CD4-positive, alpha-beta T cell treated with Interleukin-4 for 1 hour (primary cell): Measurements from ENCODE around the gene CCDC78.
"Not testable (repeated sequence)": the region's sequence is repeated elsewhere in the genome, so short reads cannot be mapped to it uniquely, and the experiment has no call there.

Source experiments
- DNase-seq, 2 donors: peaks; one replicate each; pipeline ENCODE4 v3.0.0-alpha.2; 2020 to 2022

Gene CCDC78

DNA sequence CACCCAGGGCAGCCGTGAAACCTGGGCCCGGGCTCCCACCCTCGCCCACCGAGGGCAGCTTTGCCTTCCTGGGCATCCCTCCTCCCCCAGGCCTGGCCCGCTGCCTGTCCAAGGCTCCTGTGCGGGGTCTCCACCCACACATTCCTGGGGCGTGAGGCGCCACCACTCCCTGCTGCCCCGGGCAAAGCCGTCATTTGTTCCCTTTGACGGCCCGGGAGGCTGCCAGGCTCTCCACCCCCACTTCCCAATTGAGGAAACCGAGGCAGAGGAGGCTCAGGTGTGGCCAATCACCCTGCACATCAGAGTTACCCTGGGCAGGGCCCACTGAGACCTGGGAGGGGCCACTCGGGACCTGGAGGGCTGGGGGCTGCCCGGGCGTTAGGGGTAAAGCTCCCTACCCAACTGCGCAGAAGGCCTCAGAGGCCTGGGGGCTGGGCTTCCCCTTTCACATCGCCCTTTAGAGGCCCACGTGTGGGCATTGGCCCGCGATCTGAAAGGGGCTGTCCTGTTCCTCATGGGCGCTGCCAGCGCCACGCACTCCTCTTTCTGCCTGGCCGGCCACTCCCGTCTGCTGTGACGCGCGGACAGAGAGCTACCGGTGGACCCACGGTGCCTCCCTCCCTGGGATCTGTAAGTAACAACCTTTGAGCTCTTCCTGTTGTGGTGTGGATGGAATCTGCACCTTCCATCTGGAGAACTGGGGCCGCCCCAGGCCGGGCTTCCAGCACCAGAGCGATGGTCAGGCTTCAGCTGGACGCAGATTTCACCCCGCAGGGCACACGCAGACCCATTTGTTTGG is 34.5 kb upstream of the CCDC78 start, which contains the start of gene MSLN:
MSLN (plus strand) TSS at position 190 of the 799 bp plus-strand sequence. CDS start 1,947 bp downstream, outside the sequence.
- DNase-seq, result no peak

DNA sequence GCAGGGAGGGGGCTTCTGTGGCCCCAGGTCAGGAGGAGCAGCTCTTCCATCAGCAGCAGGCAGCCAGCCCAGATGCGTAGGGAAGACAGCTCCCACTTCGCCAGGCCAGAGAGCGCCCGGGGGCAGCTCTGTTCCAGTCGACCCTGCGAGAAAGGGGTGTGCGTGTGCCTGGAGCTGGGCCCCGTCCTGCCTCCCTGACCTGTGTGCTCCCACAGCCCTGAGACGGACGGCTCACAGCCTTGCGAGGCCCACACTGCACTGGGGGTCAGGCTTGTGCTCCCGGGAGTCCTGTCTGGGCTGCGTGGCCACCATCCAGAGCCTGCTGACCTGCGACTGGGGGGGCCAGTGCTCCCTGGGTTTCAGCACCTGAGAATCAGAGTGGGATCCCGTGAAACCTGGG is 33.8 kb upstream of the CCDC78 start:
- no peak for DNase-seq

DNA sequence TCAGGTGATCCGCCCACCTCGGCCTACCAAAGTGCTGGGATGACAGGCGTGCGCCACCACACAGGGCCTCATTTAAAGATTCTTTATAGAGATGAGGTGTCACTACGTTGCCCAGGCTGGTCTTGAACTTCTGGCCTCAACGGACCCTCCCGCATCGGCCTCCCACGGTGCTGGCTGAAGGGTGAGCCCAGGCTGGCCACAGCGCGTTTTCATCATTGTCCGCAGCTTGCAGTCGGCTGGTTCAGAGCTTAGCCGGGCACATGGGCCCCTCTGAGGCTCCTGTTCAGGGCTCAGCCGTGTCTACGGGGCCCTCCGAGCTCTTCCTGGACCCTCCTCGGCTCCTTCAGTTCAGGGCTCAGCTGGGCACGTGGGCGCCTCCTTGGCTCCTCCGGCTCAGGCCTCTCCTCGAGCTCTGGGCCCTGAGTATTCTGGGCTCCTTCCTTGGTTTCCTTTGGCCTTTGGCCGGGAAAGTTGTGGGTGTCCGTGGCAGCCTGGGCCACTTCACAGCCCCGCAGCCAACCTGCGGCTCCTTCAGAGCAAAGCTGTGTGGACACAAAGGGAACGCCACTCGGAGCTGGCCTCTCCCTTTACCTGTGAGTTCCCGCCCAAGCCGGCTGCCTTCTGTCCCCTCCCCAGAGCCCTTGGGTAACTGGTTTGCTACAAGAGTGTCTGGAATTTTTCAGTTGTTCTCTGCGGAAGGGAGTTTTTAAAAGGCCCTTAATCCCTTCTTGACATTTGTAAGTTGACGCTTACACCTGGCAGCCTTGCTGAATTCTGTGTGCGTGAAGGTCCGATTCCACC is 33.1 kb upstream of the CCDC78 start:
- DNase-seq, result no peak

DNA sequence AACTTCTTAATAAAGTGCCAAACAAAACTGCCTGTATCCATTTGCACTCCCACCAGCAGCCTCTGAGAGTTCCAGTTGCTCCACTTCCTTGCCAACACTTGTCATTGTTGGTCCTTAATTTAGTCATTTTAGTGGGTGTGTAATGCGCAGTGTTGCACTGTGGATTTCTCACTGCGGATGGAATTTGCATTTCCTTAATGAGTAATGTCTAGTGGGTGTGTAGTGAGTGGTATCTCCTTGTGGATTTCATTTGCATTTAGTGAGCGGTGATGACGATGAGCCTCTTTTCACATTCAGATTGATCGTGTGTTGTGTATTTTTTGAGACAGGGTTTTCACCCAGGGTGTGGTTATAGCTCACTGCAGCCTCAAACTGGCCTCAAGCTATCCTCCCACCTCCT is 30.2 kb upstream of the CCDC78 start:
- no peak for DNase-seq

DNA sequence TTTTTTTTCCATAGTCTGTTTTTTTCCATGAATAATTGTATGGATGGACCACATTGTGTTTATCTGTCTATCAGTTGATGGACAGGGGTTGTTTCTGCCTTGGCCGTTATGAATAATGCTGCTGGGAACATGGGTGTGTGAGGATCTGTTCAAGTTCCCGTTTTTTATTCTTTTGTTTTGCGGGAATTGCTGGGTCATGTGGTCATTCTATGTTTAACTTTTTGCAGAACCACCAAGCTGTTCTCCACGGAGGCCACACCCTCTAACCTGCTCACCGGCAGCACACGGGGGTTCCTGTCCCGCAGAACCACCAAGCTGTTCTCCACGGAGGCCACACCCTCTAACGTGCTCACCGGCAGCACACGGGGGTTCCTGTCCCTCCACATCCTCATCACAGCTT is 28.4 kb upstream of the CCDC78 start:
- DNase-seq, result peak in 1 of 2 donors; percentile 29

DNA sequence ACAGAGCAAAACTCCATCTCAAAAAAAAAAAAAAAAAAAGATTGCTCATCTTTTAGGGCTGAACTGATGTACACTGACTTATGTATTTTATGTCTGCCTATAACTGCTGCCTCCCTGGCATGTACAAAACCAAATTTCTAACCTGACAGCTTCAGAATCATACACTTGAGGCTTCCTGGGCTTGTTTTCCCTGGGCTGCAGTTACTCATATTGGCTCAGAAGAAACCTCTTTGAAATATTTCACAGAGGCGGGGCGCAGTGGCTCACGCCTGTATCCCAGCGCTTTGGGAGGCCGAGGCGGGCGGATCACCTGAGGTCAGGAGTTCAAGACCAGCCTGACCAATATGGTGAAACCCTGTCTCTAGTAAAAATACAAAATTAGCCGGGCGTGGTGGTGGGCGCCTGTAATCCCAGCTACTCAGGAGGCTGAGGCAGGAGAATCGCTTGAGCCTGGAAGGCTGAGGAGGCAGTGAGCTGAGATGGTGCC is 27.9 kb upstream of the CCDC78 start:
- not testable (repeated sequence) for DNase-seq

DNA sequence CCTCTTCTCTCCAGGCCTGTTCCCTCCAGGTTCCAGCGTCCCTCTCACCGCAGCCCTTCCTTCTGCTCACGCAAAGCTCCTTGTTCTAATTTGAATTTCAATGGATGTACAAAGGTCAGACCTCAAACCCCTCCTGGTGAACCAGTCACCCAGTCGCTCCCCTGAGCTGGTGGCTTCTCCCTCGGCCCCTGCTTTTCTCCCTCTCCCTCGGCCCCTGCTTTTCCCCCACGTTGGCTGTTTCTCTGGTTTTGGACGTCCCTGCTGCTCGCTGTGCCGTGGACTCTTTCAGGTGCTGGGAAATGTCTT is 25.7 kb upstream of the CCDC78 start:
- no peak for DNase-seq

DNA sequence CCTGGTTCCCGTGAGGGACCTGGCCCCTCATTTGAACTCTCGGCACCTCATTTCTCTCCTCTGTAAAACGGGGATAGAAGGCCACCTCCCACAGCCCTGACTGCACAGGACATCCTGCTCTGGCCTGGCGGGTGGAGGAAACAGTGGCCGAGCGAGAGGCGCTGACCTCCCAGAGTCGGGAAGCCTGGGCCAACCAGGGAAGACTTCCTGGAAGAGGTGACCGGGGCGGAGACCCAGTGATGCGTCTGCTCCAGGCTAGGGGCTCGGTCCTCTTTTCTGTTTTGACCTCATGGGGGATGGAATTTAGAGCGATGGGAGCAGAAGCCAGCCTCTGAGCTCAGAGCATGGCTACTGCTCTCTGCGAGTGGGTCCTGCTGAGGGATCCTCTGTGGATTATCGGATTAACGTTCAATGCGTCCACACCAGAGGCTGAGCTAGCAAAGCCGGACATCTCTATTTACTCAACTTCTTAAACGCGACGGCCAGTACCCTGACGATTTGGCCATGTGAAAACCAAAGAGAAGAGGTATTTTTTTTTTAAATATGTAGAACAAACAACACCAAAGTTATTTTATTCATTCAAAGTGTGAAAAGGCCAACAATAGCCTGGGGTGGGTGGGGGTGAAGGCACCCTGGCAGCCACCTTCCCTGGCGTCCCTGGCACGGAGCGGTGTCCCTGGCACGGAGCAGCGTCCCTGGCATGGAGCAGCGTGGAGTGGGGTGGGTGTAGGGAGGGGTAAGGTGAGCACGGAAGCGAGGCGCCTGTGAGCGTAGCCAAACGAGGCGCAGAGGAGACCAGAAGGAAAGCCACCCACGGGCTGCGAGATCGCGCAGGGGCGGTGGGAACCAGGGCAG is 25.1 kb upstream of the CCDC78 start:
- no peak for DNase-seq

DNA sequence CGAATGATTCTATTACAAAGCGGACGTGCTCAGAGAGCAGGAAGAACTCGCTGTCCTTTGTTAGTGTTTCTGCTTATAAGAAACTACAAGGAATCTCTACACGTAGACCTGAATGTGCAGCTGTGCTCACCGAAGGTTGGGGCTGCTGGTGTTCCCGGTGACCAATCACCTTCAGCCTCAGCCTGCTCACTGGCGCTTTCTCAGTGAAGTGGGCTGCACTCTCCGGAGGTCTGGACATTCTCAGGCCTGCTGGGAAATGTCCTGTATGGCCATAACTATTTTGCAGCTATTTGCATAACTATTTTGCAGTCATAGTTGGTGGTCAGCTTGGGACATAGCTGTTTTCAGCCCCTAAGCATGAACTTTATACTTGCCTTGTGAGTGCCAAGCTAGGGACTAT is 24.2 kb upstream of the CCDC78 start:
- no peak for DNase-seq

DNA sequence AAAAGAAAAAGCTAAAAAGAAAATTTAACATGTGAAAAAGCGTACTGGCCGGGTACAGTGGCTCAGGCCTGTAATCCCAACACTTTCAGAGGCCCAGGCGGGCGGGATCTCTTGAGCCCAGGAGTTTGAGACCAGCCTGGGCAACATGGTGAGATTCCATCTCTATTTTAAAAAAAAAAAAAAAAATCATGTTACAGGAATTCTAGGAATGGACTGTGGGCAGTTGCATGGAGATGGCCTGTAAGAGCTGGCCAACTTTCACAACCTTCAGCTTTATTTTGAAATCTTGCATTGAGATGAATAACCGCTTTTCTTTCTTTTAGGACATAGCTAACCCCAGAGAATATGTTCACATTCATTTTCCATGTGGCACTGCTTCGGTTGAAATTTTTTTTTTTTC is 22.8 kb upstream of the CCDC78 start:
- DNase-seq, result no peak

DNA sequence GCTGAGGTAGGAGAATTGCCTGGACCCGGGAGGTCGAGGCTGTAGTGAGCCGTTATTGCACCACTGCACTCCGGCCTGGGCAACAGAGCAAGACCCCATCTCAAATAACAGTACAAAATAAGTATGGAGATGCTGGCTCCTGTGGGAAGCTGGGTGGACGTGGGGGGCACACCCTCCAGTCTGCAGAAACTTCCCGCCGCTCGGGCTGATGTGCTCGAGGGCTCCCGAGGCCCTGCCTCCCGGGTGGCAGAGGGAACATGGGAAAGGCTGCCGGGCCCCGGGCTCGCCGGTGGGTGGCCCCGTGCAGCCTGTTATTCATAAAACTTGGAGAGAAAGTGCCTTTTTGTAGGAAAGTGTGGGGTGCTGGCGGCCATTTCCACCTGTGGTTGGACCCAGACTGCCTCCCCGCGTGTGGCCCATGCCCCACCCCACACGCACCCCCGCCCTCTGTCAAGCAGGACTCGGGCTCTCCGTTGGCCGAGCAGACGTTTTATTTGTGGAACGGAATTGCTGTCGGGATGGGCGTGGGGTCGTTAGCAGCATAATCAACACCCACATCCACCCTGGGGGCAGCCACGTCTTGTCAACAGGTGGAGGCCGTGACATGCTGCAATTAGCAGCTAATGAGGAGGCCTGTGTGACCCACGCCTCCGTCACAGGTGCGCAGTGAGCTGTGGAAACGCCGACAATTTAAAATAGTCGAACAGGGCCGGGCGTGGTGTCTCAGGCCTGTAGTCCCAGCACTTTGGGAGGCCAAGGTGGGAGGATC is 21.9 kb upstream of the CCDC78 start:
- no peak for DNase-seq

DNA sequence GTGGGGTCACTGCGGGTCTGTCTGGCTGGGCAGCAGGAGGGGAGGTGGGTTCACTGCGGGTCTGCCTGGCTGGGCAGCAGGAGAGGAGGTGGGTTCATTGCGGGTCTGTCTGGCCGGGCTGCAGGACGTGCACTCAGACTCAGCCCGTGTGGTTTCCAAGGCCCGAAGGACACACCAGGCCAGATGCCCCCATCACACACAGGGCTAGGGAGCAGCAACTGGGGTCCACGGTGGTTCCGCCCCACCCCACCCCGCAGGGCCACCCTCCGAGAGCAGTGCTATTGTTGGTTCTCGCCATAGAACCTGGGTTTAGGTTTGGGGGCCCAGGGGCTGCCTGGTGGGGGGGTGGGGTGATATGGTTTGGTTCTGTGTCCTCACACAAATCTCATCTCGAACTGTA is 20.4 kb upstream of the CCDC78 start:
- DNase-seq, result no peak

DNA sequence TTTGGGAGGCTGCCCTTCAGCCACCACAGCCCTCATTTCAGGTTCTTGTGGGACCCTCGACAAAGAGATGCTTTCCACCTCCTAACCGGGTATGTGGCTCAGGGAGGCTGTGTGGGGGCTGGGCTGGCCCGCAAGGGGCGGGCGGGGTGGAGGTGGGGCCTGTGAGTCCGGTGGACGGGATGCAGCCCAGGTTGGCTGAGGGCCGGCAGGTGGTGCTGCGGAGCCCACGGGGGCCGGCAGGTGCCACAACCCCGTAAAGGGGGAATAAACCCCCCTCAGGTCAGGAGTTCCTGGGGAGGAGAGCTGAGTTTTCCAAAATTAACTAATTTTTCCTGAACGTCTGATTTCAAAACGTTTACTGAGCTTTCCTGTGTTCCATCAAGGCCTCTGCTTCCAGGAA is 19.5 kb upstream of the CCDC78 start:
- DNase-seq, result no peak

DNA sequence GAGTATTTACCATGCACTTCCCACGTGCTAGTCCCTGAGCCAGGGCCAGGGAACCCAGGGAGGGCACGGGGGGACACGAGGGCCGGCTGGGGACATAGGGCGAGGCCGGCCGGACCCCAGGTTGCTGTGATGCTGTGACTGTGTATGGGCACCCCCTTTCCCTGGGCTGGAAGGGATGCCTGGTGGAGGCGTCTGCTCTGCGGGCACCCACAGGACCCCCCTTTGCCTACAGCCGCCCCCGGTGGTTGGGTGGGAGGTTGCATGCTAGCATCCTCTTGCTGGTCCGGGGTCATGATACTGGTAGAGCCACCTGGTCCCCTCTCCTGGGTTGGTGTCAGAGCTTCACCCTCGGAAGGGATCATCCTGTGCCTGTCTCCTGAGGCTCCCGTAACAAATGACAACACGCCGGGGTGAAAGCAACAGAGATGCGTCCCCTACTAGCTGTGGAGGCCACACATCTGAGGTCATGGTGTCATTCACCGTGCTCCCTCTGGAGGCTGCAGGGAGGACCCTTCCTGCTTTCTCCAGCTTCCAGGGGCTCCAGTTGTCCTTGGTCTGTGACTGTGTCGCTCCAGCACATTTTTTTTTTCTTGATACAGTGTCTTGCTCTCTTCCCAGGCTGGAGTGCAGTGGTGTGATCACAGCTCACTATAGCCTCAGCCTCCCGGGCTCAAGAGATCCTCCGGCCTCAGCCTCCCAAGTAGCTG is 17.7 kb upstream of the CCDC78 start:
- DNase-seq, result no peak

DNA sequence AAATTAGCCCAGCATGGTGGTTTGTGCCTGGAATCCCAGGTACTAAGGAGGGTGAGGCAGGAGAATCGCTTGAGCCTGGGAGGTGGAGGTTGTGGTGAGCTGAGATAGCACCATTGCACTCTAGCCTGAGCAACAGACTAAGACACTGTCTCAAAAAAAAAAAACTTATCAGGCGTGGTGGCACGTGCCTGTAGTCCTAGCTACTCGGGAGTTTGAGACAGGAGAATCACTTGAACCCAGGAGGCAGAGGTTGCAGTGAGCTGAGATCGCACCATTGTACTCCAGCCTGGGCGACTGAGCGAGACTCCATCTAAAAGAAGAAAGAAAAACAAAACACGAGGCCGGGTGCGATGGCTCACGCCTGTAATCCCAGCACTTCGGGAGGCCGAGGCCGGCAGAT is 16.7 kb upstream of the CCDC78 start:
- not testable (repeated sequence) for DNase-seq

DNA sequence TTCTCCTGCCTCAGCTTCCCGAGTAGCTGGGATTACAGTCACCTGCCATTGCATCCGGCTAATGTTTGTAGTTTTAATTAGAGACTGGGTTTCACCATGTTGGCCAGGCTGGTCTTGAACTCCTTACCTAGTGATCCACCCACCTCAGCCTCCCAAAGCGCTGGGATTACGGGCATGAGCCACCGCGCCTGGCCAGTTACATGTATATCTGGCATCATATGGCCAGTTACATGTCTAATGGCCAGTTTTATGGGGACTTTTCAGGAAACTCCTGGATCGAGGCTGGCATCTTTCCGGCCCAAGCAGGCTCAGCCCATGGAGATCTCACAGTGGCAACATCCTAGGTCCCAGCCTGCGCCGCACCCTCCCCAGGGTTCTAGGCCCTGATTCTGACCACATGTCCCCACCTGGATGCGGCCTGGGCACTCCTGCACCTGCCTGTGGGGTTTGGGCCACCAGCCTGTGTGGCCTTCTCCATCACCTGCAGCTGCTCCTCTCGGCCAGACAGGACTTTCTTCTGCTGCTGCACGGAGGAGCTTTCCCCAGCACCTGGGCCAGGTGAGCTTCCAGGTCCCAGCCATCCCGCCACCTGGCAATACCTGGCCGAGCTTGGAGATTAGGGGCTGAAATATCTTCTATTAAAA is 15.9 kb upstream of the CCDC78 start:
- no peak for DNase-seq

DNA sequence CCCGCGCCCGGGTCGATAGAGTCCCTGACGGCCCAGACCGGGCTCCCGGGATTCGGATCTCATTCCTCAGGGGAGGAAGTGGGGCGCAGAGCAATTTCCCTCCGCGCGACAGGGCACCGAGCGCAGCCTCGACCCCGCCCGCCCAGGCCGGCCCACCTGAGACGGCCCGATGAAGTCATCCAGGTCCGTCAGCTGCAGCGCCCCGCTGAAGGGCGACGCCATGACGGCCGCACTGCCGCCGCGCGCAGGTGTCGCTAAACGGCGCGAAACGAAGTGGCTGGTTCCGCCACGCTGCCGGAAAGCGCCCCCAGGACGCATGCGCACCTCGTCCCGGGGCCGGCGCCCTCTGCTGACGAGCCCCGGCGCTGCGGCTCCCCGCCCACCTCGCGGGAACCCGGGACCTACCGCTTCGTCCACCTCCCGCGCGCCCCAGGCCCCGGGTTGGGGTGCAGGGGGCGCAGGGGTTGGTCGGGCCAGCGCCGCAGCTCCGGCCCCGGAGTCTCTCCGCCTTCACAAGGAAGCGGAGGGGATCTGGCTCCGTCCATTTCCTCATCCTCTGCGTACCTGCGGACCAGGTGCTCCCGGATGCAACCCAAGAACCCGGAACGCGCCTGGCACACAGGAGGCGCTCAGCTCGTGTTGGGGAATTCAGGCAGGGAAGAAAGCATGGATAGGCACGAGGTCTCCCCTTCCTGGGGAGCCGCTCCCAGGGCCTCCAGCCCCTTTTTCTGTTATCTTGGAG is 14.7 kb upstream of the CCDC78 start, which contains the start of gene CIAO3:
CIAO3 (minus strand) TSS at position 234 of the 742 bp plus-strand sequence; CDS start at position 222, 12 bp downstream.
- peak; percentile 89 to 93 for DNase-seq

DNA sequence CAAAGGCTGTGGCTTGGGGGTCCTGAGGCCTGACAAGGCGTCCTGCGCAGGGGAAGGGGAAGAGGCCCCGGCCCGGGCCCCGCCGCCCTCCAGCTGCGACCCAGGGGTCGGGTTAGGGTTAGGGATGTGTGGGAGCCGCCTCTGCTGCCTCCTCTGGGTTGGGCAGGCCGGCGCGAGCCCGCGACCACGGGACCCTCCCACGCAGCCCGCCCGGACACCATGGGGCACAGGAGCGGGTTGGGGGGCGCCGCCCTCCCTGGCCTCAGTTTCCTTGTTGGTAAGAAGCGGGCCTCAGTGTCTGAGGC is 14.2 kb upstream of the CCDC78 start:
- DNase-seq, result no peak

DNA sequence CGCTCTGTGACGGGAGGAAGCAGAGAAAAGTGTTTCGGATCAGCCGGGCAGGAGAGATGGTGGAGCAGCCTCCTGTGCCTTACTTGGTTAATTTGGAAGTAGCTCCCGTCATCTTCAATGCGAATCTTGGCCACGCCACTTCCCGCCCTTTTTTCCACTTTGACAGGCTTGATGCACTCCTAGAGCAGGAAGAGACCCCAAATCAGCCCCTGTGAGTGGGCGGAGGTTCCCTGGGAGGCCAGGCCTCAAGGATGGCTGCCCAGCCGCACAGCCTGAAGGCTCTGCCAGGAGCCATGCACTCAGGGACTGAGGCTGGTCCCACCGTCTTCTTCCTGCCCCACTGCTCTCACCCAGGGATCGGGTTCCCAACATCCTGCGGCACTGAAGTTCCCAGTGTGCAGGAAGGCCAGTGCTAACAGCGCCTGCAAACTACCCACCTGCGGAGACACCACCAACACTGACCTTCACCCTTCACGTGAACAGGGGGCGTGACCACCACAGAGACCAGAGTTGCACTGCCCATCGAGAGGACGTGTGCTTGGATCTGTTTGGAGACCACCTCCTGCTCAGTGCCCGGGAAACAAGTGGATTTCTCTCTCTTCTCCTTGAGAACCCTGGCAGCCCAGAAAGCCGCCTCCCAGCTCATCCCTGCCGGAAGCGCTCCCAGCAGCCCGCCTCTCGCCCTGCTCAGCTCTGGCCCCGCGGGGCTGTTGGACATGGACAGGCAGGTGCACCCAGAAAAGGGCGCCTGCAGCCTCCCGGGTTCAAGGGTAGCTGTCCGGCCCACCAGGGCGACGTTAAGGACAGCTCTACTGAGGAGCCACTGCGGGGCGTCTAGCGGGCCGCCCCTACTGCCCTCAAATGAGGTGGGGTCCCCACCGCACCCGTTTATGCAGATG is 13.6 kb upstream of the CCDC78 start:
- DNase-seq, result no peak
